NCI-H2171 treated with DMSO at 0.1 percent for 48 hours (cell line): ENCODE measurements around the gene ZNF564.
"Not testable (repeated sequence)": the region's sequence is repeated elsewhere in the genome, so short reads cannot be mapped to it uniquely, and the experiment has no call there.

Experiments
- DNase-seq: peaks from one replicate; lab custom pipeline; 2025; lab: John Stamatoyannopoulos, UW

ZNF564 gene

GRCh38 chr19:12551060-12551832, at the start of gene ZNF564:
Gene ZNF564 (minus strand): TSS chr19:12551482. CDS start chr19:12551332, 150 bp downstream.
- peak; percentile 99 for DNase-seq

GRCh38 chr19:12597594-12597993, 46.3 kb upstream of the ZNF564 start:
- DNase-seq, result no peak

GRCh38 chr19:12596927-12597548, 45.8 kb upstream of the ZNF564 start:
- DNase-seq, result no peak

GRCh38 chr19:12596485-12596884, 45.2 kb upstream of the ZNF564 start:
- no peak for DNase-seq

GRCh38 chr19:12581100-12581499, 29.8 kb upstream of the ZNF564 start:
- no peak for DNase-seq

- no peak for DNase-seq
Measured at GRCh38 chr19:12580180-12580694, 29.0 kb upstream of the ZNF564 start.

- no peak for DNase-seq
Measured at GRCh38 chr19:12578641-12579040, 27.4 kb upstream of the ZNF564 start.

- DNase-seq, result peak; percentile 94
Measured at GRCh38 chr19:12574036-12574435, 22.8 kb upstream of the ZNF564 start.

GRCh38 chr19:12567951-12568350, 16.7 kb upstream of the ZNF564 start:
- DNase-seq, result no peak

- not testable (repeated sequence) for DNase-seq
Measured at GRCh38 chr19:12566380-12566779, 15.1 kb upstream of the ZNF564 start.

GRCh38 chr19:12564016-12564664, 12.9 kb upstream of the ZNF564 start:
- DNase-seq, result peak; percentile 72

GRCh38 chr19:12555456-12555930, 4.2 kb upstream of the ZNF564 start:
- DNase-seq, result no peak

- no peak for DNase-seq
Measured at GRCh38 chr19:12546903-12547302, 4.4 kb downstream of the ZNF564 start.

GRCh38 chr19:12546068-12546467, 5.2 kb downstream of the ZNF564 start:
- no peak for DNase-seq

- no peak for DNase-seq
Measured at GRCh38 chr19:12545267-12545666, 6.0 kb downstream of the ZNF564 start.

- DNase-seq, result no peak
Measured at GRCh38 chr19:12544401-12544876, 6.8 kb downstream of the ZNF564 start.

GRCh38 chr19:12543855-12544254, 7.4 kb downstream of the ZNF564 start:
- DNase-seq, result no peak

GRCh38 chr19:12527034-12527836, 24.0 kb downstream of the ZNF564 start:
- no peak for DNase-seq

- DNase-seq, result no peak
Measured at GRCh38 chr19:12526542-12526941, 24.7 kb downstream of the ZNF564 start.

- DNase-seq, result peak; percentile 20
Measured at GRCh38 chr19:12521996-12522395, 29.3 kb downstream of the ZNF564 start.

- DNase-seq, result no peak
Measured at GRCh38 chr19:12513531-12514061, 37.7 kb downstream of the ZNF564 start.
